ENCODE data around the gene CAPS. TPM values are rescaled to one million over a fixed set of nuclear protein-coding genes. Genes with fewer than 3 reads are reported as not detected.

Gene CAPS
- total and polyA plus RNA-seq, 10 donors, result 14.7 to 61.8 (median 18.7) TPM

Other genes with a start within 250 kb of the CAPS start
- 10 to 100 TPM; 15.7 to 41.0 (median 36.8) TPM for gene MICOS13, start 233.7 kb upstream of the CAPS start, total RNA-seq
- 10 to 100 TPM; 71.0 to 89.5 (median 78.0) TPM for gene MICOS13, start 233.7 kb upstream of the CAPS start, polyA plus RNA-seq
- 1 to 10 TPM; 1.9 to 8.8 (median 3.1) TPM for gene HSD11B1L, start 233.2 kb upstream of the CAPS start, total RNA-seq
- gene HSD11B1L, start 233.2 kb upstream of the CAPS start, polyA plus RNA-seq, result 1 to 10 TPM; 3.3 to 5.5 (median 3.8) TPM
- 100 to 1,000 TPM; 294 to 922 (median 652) TPM for gene RPL36, start 224.0 kb upstream of the CAPS start, total RNA-seq
- 1,000 to 10,000 TPM; 2,501 to 2,825 (median 2,795) TPM for gene RPL36, start 224.0 kb upstream of the CAPS start, polyA plus RNA-seq
- 10 to 100 TPM; 33.1 to 65.8 (median 56.5) TPM for gene LONP1, start 194.1 kb upstream of the CAPS start, total RNA-seq
- gene LONP1, start 194.1 kb upstream of the CAPS start, polyA plus RNA-seq, result 10 to 100 TPM; 29.2 to 48.2 (median 42.6) TPM
- not detected for gene CATSPERD, start 193.6 kb upstream of the CAPS start, total RNA-seq
- not detected for gene CATSPERD, start 193.6 kb upstream of the CAPS start, polyA plus RNA-seq
- 1 to 10 TPM; 1.4 to 4.7 (median 2.4) TPM for gene PRR22, start 129.5 kb upstream of the CAPS start, total RNA-seq
- gene PRR22, start 129.5 kb upstream of the CAPS start, polyA plus RNA-seq, result 10 to 100 TPM in 2 of 3 donors, 1 to 10 TPM in 1; 4.9 to 11.4 (median 10.6) TPM
- 10 to 100 TPM; 22.7 to 63.9 (median 34.5) TPM for gene DUS3L, start 123.1 kb upstream of the CAPS start, total RNA-seq
- gene DUS3L, start 123.1 kb upstream of the CAPS start, polyA plus RNA-seq, result 10 to 100 TPM; 31.3 to 57.4 (median 52.5) TPM
- 1 to 10 TPM in 1 of 7 donors, under 1 TPM in 2, not detected in 4; 0.32 to 2.3 (median 0.72) TPM for gene NRTN, start 109.2 kb upstream of the CAPS start, total RNA-seq
- gene NRTN, start 109.2 kb upstream of the CAPS start, polyA plus RNA-seq, result under 1 TPM in 2 of 3 donors, not detected in 1; 0.29 to 0.30 TPM
- gene FUT6, start 74.6 kb upstream of the CAPS start, total RNA-seq, result under 1 TPM in 2 of 7 donors, not detected in 5; 0.20 to 0.44 TPM
- gene FUT6, start 74.6 kb upstream of the CAPS start, polyA plus RNA-seq, result under 1 TPM; 0.06 to 0.13 (median 0.07) TPM
- gene FUT3, start 62.8 kb upstream of the CAPS start, total RNA-seq, result not detected
- under 1 TPM in 2 of 3 donors, not detected in 1; 0.06 to 0.12 TPM for gene FUT3, start 62.8 kb upstream of the CAPS start, polyA plus RNA-seq
- not detected for gene FUT5, start 43.7 kb upstream of the CAPS start, total RNA-seq
- not detected for gene FUT5, start 43.7 kb upstream of the CAPS start, polyA plus RNA-seq
- gene NDUFA11, start 10.5 kb upstream of the CAPS start, total RNA-seq, result 100 to 1,000 TPM in 6 of 7 donors, 10 to 100 TPM in 1; 83.8 to 156 (median 116) TPM
- 100 to 1,000 TPM; 252 to 377 (median 345) TPM for gene NDUFA11, start 10.5 kb upstream of the CAPS start, polyA plus RNA-seq
- gene VMAC, start 9.4 kb upstream of the CAPS start, total RNA-seq, result 10 to 100 TPM in 6 of 7 donors, 1 to 10 TPM in 1; 8.5 to 15.9 (median 12.5) TPM
- gene VMAC, start 9.4 kb upstream of the CAPS start, polyA plus RNA-seq, result 1 to 10 TPM; 2.1 to 9.6 (median 3.3) TPM
- 10 to 100 TPM; 68.5 to 92.9 (median 71.2) TPM for gene RANBP3, start 63.9 kb downstream of the CAPS start, total RNA-seq
- 10 to 100 TPM; 27.5 to 44.3 (median 30.2) TPM for gene RANBP3, start 63.9 kb downstream of the CAPS start, polyA plus RNA-seq
- gene RFX2, start 196.2 kb downstream of the CAPS start, total RNA-seq, result 10 to 100 TPM in 4 of 7 donors, 1 to 10 TPM in 3; 6.4 to 15.8 (median 11.1) TPM
- gene RFX2, start 196.2 kb downstream of the CAPS start, polyA plus RNA-seq, result 1 to 10 TPM; 1.1 to 3.2 (median 2.8) TPM
- gene ACSBG2, start 221.4 kb downstream of the CAPS start, total RNA-seq, result not detected
- gene ACSBG2, start 221.4 kb downstream of the CAPS start, polyA plus RNA-seq, result under 1 TPM in 1 of 3 donors, not detected in 2; 0.22 TPM